ENCODE measurements around the gene APCDD1L.

- no peak for TF ChIP-seq CTCF (IDR thresholded peaks at IDR 0.05)
- TF ChIP-seq POLR2A (IDR thresholded peaks at IDR 0.05) = no peak
Observed at GRCh38 chr20:58447511-58448391, 67.4 kb downstream of the APCDD1L start.
